Measurements from ENCODE around the gene KCTD3.

The KCTD3 gene

GRCh38 chr1:215556996-215557395 is 10.1 kb upstream of the KCTD3 start:
- H3K9me3 ChIP-seq: no peaks in the 10 kb centered on the region
- no peak overlapping the region for H3K4me3 ChIP-seq (ENCODE audit: low read depth in 1 of 2, low read length in 1 of 2)
- H3K4me1 ChIP-seq (ENCODE audit: control insufficient read depth in 1 of 2, insufficient read depth in 1 of 2, low read depth in 1 of 2, low read length in 1 of 2): no peaks in the 10 kb centered on the region
- no peaks in the 10 kb centered on the region for H3K27me3 ChIP-seq
- no peaks in the 10 kb centered on the region for H3K36me3 ChIP-seq
- no peak for TF ChIP-seq CTCF (IDR thresholded peaks at IDR 0.05)
- H3K27ac ChIP-seq: no peak overlapping the region

GRCh38 chr1:215557504-215557903 is 9.6 kb upstream of the KCTD3 start:
- TF ChIP-seq CTCF (IDR thresholded peaks at IDR 0.05): no peak
- H3K9me3 ChIP-seq: no peaks in the 10 kb centered on the region
- H3K27me3 ChIP-seq: no peaks in the 10 kb centered on the region
- H3K36me3 ChIP-seq: no peaks in the 10 kb centered on the region
- H3K4me3 ChIP-seq (ENCODE audit: low read depth in 1 of 2, low read length in 1 of 2): no peak overlapping the region
- H3K4me1 ChIP-seq (ENCODE audit: control insufficient read depth in 1 of 2, insufficient read depth in 1 of 2, low read depth in 1 of 2, low read length in 1 of 2): no peaks in the 10 kb centered on the region
- H3K27ac ChIP-seq: no peak overlapping the region

DNA sequence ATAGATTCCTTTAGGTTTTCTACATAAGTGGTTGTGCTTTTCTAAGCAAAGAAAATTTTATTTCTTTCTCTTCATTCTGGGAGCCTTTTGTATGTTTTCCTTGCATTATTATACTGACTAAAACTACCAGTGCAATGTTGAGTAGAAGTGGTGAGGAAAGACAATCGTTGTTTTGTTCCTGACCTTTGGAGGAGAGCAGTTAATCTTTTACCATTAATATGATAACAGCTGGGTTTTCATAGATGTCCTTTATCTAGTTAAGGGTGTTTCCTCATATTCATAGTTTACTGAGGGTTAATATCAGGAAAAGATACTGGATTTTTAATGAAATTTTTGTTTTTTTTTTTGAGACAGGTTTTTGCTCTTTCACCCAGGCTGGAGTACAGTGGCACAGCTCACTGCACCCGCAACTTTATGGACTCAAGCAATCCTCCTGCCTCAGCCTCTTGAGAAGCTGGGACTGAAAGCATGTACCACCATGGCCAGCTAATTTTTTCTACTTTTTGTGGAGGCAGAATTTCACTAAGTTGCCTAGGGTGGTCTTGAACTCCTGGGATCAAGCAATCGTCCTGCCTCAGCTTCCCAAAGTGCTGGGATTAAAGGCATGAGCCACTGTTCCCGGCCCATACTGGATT is 9.0 kb upstream of the KCTD3 start:
- TF ChIP-seq CTCF (IDR thresholded peaks at IDR 0.05): no peak
- Histone ChIP-seq H3K4me1 (ENCODE audit: control insufficient read depth in 1 of 2, insufficient read depth in 1 of 2, low read depth in 1 of 2, low read length in 1 of 2) (no peaks in the 10 kb centered on the region), H3K27ac (no peak overlapping the region), H3K9me3 (no peaks in the 10 kb centered on the region), H3K4me3 (ENCODE audit: low read depth in 1 of 2, low read length in 1 of 2) (no peak overlapping the region), H3K36me3 (no peaks in the 10 kb centered on the region), H3K27me3 (no peaks in the 10 kb centered on the region)

DNA sequence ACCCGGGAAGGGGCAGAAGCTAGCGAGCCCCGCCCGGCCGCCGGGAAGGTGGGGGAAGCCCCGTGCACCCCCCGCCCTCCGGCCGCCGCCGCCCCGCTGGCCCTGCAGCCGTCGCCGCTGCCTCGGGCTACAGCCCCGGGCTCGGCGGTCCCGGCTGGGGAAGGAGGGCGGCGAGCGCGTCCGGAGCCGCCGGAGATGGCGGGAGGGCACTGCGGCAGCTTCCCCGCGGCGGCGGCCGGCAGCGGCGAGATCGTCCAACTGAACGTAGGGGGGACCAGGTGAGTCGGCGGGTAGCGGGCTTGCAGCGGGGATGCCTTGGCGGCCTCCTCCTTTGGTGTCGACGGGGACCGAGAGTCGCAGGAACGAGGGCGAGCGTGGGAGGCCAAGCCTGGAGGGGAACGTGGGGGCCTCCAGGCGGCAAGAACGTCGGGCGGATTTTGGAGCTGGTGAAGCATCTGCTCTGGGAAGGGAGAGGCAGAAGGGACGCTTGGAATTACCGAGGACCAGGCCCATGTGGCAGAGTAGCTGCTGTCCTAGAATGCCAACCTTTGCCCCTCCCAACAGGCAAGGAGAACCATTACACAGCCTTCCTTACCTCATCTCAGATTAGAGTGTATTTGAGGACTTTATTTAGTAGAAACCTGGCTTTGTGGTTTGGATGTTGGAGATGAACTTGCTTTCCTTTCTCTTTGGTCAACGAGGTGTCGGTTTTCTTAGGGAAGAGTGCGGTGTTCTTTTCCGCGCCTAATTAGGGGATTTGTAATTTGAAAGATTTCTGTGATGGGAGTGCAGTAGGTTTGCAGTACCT is 591 bp downstream of the KCTD3 start:
- Histone ChIP-seq H3K27me3 (peaks cover 20% of the 10 kb centered on the region), H3K27ac (no peak overlapping the region), H3K36me3 (no peaks in the 10 kb centered on the region), H3K9me3 (no peaks in the 10 kb centered on the region), H3K4me1 (ENCODE audit: control insufficient read depth in 1 of 2, insufficient read depth in 1 of 2, low read depth in 1 of 2, low read length in 1 of 2) (peaks cover 7 to 9% of the 10 kb centered on the region in 2 experiments), H3K4me3 (ENCODE audit: low read depth in 1 of 2, low read length in 1 of 2) (peak overlapping the region; percentile 60 to 62)
- no peak for TF ChIP-seq CTCF (IDR thresholded peaks at IDR 0.05)

- H3K4me1 ChIP-seq (ENCODE audit: control insufficient read depth in 1 of 2, insufficient read depth in 1 of 2, low read depth in 1 of 2, low read length in 1 of 2): peaks cover 7 to 9% of the 10 kb centered on the region in 2 experiments
- no peak for TF ChIP-seq CTCF (IDR thresholded peaks at IDR 0.05)
- no peaks in the 10 kb centered on the region for H3K36me3 ChIP-seq
- H3K27ac ChIP-seq: no peak overlapping the region
- peak overlapping the region; percentile 60 to 62 for H3K4me3 ChIP-seq (ENCODE audit: low read depth in 1 of 2, low read length in 1 of 2)
- peaks cover 20% of the 10 kb centered on the region for H3K27me3 ChIP-seq
- H3K9me3 ChIP-seq: no peaks in the 10 kb centered on the region
These were observed 1.2 kb downstream of the KCTD3 start for GRCh38 chr1:215568299-215568692.
